Neural progenitor cell (in vitro differentiated cells): ENCODE data around the gene SYNRG. TPM values are rescaled to one million over a fixed set of nuclear protein-coding genes. Genes with fewer than 3 reads are reported as not detected.

Source experiments
- DNase-seq: peaks from one replicate; pipeline ENCODE4 v3.0.0-alpha.2; 2016; ENCODE audit warnings: low spot score
- H2AFZ ChIP-seq: fragments of 200-600 bp; sonication (generic); replicated peaks from 2 replicates; pipeline ENCODE4 v1.6.1; 2016; ENCODE audit warnings: antibody characterized with exemption
- H3F3A ChIP-seq: fragments of 200-600 bp; sonication (generic); 2 replicates; pipeline ENCODE4 v1.6.1; 2016; ENCODE audit warnings: antibody characterized with exemption, low read depth
- H3K27ac ChIP-seq: fragments of 200-600 bp; sonication (generic); 2 replicates; pipeline ENCODE4 v1.5.1; 2016; ENCODE audit warnings: mild to moderate bottlenecking
- H3K27me3 ChIP-seq: fragments of 200-600 bp; sonication (generic); 2 replicates; pipeline ENCODE4 v1.6.1; 2016; ENCODE audit warnings: mild to moderate bottlenecking, moderate library complexity
- H3K36me3 ChIP-seq: fragments of 200-600 bp; sonication (generic); 2 replicates; pipeline ENCODE4 v1.5.1; 2016
- H3K4me1 ChIP-seq: fragments of 200-600 bp; sonication (generic); 2 replicates; pipeline ENCODE4 v1.6.1; 2016; ENCODE audit warnings: mixed run types
- H3K4me2 ChIP-seq: fragments of 200-600 bp; sonication (generic); 2 replicates; pipeline ENCODE4 v1.6.1; 2016
- H3K4me3 ChIP-seq: fragments of 200-600 bp; sonication (generic); 2 replicates; pipeline ENCODE4 v1.5.1; 2016
- H3K79me2 ChIP-seq: fragments of 200-600 bp; sonication (generic); 2 replicates; pipeline ENCODE4 v1.6.1; 2016; ENCODE audit warnings: low read depth
- H3K9ac ChIP-seq: fragments of 200-600 bp; sonication (generic); 2 replicates; pipeline ENCODE4 v1.6.1; 2016
- H3K9me3 ChIP-seq: fragments of 200-600 bp; sonication (generic); 2 replicates; pipeline ENCODE4 v1.5.1; 2016; ENCODE audit warnings: low read depth
- H4K20me1 ChIP-seq: fragments of 200-600 bp; sonication (generic); 2 replicates; pipeline ENCODE4 v1.6.1; 2016; ENCODE audit warnings: low read depth
- H3K27ac Mint-ChIP-seq: 3 replicates; pipeline ENCODE4 v1.8.0; 2021; ENCODE audit warnings: mixed read lengths
- H3K27me3 Mint-ChIP-seq: 2 replicates; pipeline ENCODE4 v1.8.0; 2022; ENCODE audit warnings: low read depth, mild to moderate bottlenecking, inconsistent platforms, moderate library complexity, mixed read lengths; ENCODE audit not compliant: insufficient read depth
- H3K36me3 Mint-ChIP-seq: 3 replicates; pipeline ENCODE4 v1.8.0; 2021; ENCODE audit warnings: mixed read lengths
- H3K4me1 Mint-ChIP-seq: 3 replicates; pipeline ENCODE4 v1.8.0; 2021; ENCODE audit warnings: mixed read lengths
- H3K4me3 Mint-ChIP-seq: 3 replicates; pipeline ENCODE4 v1.8.0; 2021; ENCODE audit warnings: mild to moderate bottlenecking, moderate library complexity, mixed read lengths
- H3K9me3 Mint-ChIP-seq: 3 replicates; pipeline ENCODE4 v1.8.0; 2020; ENCODE audit warnings: mixed read lengths
- EZH2 ChIP-seq: fragments of 200-600 bp; sonication (generic); IDR thresholded peaks from 2 replicates; pipeline ENCODE4 v1.6.1; 2017; ENCODE audit warnings: antibody characterized with exemption, mild to moderate bottlenecking, moderate library complexity
- EZH2phosphoT487 ChIP-seq: fragments of 200-600 bp; sonication (generic); IDR thresholded peaks from 2 replicates; pipeline ENCODE4 v1.6.1; 2017; ENCODE audit warnings: antibody characterized with exemption
- total RNA-seq: library from RNA; depleted of rRNA; stranded (reverse); fragments of >200 nt; gene quantifications from 2 replicates; pipeline ENCODE4 v1.2.3, GENCODE V29; 2015; ENCODE audit warnings: low replicate concordance
- TF ChIP-seq, protein P1 (sequence below): fragments of 200-600 bp; sonication (generic); IDR thresholded peaks from 2 replicates; pipeline ENCODE4 v1.5.1; 2017; ENCODE audit warnings: antibody characterized with exemption, mild to moderate bottlenecking

Gene SYNRG
- total RNA-seq, 1 donor from 2014 or later = 22.4 TPM

GRCh38 chr17:37562016-37562745 is 47.0 kb downstream of the SYNRG start:
- Histone ChIP-seq H3K36me3 (peaks cover 24% of the 10 kb centered on the region), H3K27me3 (no peaks in the 10 kb centered on the region), H3K9ac (no peak overlapping the region), H4K20me1 (no peaks in the 10 kb centered on the region), H3K4me2 (no peak overlapping the region), H3F3A (no peaks in the 10 kb centered on the region), H3K4me3 (no peak overlapping the region), H3K27ac (no peak overlapping the region), H3K9me3 (no peaks in the 10 kb centered on the region), H3K79me2 (no peaks in the 10 kb centered on the region), H2AFZ (no peak overlapping the region), H3K4me1 (no peaks in the 10 kb centered on the region)
- Mint-ChIP-seq H3K9me3 (peaks cover 4% of the 10 kb centered on the region), H3K36me3 (peaks cover 36% of the 10 kb centered on the region), H3K4me1 (peaks cover 3% of the 10 kb centered on the region), H3K4me3 (no peak overlapping the region), H3K27me3 (peaks cover 6% of the 10 kb centered on the region), H3K27ac (no peak overlapping the region)
- DNase-seq = no peak
- TF ChIP-seq EZH2 (no peak), EZH2phosphoT487 (no peak)
- TF ChIP-seq, protein P1, sequence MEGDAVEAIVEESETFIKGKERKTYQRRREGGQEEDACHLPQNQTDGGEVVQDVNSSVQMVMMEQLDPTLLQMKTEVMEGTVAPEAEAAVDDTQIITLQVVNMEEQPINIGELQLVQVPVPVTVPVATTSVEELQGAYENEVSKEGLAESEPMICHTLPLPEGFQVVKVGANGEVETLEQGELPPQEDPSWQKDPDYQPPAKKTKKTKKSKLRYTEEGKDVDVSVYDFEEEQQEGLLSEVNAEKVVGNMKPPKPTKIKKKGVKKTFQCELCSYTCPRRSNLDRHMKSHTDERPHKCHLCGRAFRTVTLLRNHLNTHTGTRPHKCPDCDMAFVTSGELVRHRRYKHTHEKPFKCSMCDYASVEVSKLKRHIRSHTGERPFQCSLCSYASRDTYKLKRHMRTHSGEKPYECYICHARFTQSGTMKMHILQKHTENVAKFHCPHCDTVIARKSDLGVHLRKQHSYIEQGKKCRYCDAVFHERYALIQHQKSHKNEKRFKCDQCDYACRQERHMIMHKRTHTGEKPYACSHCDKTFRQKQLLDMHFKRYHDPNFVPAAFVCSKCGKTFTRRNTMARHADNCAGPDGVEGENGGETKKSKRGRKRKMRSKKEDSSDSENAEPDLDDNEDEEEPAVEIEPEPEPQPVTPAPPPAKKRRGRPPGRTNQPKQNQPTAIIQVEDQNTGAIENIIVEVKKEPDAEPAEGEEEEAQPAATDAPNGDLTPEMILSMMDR = no peak

DNA sequence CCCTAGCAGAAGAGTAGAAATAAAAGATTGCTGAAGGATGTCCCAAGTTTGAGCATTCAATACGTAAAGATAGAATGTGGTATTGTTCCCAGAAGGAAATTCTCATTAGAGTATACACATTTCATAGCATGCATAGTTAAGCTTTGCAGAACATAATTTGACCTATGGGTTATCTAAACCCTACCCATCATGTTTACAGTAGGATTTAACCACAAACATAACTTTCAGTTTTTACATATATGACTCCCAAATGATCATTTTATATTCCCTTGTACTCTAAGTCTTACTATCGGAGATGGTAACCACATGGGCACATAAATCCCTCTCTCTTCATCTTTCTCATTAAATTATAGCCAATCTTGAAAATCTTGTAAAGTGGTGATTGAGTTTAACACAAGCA is 50.9 kb downstream of the SYNRG start:
- H3K36me3 ChIP-seq = peaks cover 10% of the 10 kb centered on the region
- no peaks in the 10 kb centered on the region for H3K79me2 ChIP-seq
- H3K27me3 ChIP-seq = no peaks in the 10 kb centered on the region
- H3K4me3 Mint-ChIP-seq = no peak overlapping the region
- no peak overlapping the region for H3K9ac ChIP-seq
- no peaks in the 10 kb centered on the region for H4K20me1 ChIP-seq
- no peak overlapping the region for H3K27ac ChIP-seq
- H3K4me1 Mint-ChIP-seq = peaks cover 3% of the 10 kb centered on the region
- H3K4me3 ChIP-seq = no peak overlapping the region
- no peak overlapping the region for H3K4me2 ChIP-seq
- no peaks in the 10 kb centered on the region for H3K9me3 ChIP-seq
- H3K4me1 ChIP-seq = no peaks in the 10 kb centered on the region
- DNase-seq = no peak
- TF ChIP-seq, protein P1 = no peak
- TF ChIP-seq EZH2 (no peak), EZH2phosphoT487 (no peak)
- peaks cover 20% of the 10 kb centered on the region for H3K36me3 Mint-ChIP-seq
- H3K27me3 Mint-ChIP-seq = peaks cover 3% of the 10 kb centered on the region
- H2AFZ ChIP-seq = no peak overlapping the region
- no peaks in the 10 kb centered on the region for H3F3A ChIP-seq
- no peaks in the 10 kb centered on the region for H3K9me3 Mint-ChIP-seq
- no peak overlapping the region for H3K27ac Mint-ChIP-seq

GRCh38 chr17:37557482-37557881 is 51.7 kb downstream of the SYNRG start:
- Histone ChIP-seq H2AFZ (no peak overlapping the region), H3K27me3 (no peaks in the 10 kb centered on the region), H3K4me1 (no peaks in the 10 kb centered on the region), H3K9ac (no peak overlapping the region), H3K9me3 (no peaks in the 10 kb centered on the region), H4K20me1 (no peaks in the 10 kb centered on the region), H3K27ac (no peak overlapping the region), H3K4me2 (no peak overlapping the region), H3K4me3 (no peak overlapping the region), H3F3A (no peaks in the 10 kb centered on the region), H3K36me3 (peaks cover 10% of the 10 kb centered on the region), H3K79me2 (no peaks in the 10 kb centered on the region)
- Mint-ChIP-seq H3K4me1 (peaks cover 3% of the 10 kb centered on the region), H3K27me3 (peaks cover 3% of the 10 kb centered on the region), H3K27ac (no peak overlapping the region), H3K9me3 (no peaks in the 10 kb centered on the region), H3K4me3 (no peak overlapping the region), H3K36me3 (peaks cover 23% of the 10 kb centered on the region)
- no peak for DNase-seq
- TF ChIP-seq, protein P1 = no peak
- TF ChIP-seq EZH2phosphoT487 (no peak), EZH2 (no peak)
